Heart left ventricle (tissue), 16 donors: ENCODE results near the gene TMEM150B. TPM values are rescaled to one million over a fixed set of nuclear protein-coding genes. Genes with fewer than 3 reads are reported as not detected.

Experiments
- ATAC-seq, 4 donors: fragments of 200-7000 bp; cut with Tn5 transposase; one replicate each; pipeline ENCODE4 v1.9.1; 2020 to 2022; ENCODE audit warnings: moderate library complexity in 4 of 4, mild to moderate bottlenecking in 3 of 4, moderate number of reproducible peaks in 1 of 4
- DNase-seq, 5 donors: peaks; one replicate each; pipeline ENCODE4 v3.0.0-alpha.2; 2020
- H3K27ac ChIP-seq, 12 donors: fragments of 200-600 bp; sonication (generic) in 4 of 12; one replicate each; pipeline versions ENCODE4 v1.5.0 to v1.8.0; 2016 to 2022; ENCODE audit warnings: mild to moderate bottlenecking in 2 of 12
- H3K27me3 ChIP-seq, 9 donors: fragments of 200-600 bp; sonication (generic) in 2 of 9; one replicate each; pipeline versions ENCODE4 v1.5.1 to v1.8.0; 2016 to 2022; ENCODE audit warnings: mild to moderate bottlenecking in 3 of 9
- H3K36me3 ChIP-seq, 9 donors: fragments of 200-600 bp; sonication (generic) in 2 of 9; one replicate each; pipeline versions ENCODE4 v1.5.0 to v1.8.0; 2018 to 2022; ENCODE audit warnings: mild to moderate bottlenecking in 2 of 9
- H3K4me1 ChIP-seq, 12 donors: fragments of 200-600 bp; sonication (generic) in 4 of 12; one replicate each; pipeline versions ENCODE4 v1.5.0 to v1.8.0; 2016 to 2022; ENCODE audit warnings: mild to moderate bottlenecking in 3 of 12
- H3K4me3 ChIP-seq, 12 donors: fragments of 200-600 bp; sonication (generic) in 4 of 12; one replicate each; pipeline versions ENCODE4 v1.5.0 to v1.8.0; 2017 to 2022; ENCODE audit warnings: mild to moderate bottlenecking in 9 of 12, moderate library complexity in 4 of 12
- H3K9me3 ChIP-seq, 12 donors: fragments of 200-600 bp; sonication (generic) in 4 of 12; one replicate each; pipeline versions ENCODE4 v1.5.0 to v1.8.0; 2016 to 2022; ENCODE audit warnings: mild to moderate bottlenecking in 1 of 12
- CTCF ChIP-seq, 12 donors: fragments of 200-600 bp; sonication (generic) in 4 of 12; IDR thresholded peaks; one replicate each; pipeline versions ENCODE4 v1.5.0 to v1.8.0; 2018 to 2022; ENCODE audit warnings: antibody characterized with exemption in 12 of 12, mild to moderate bottlenecking in 5 of 12
- POLR2A ChIP-seq, 2 donors: fragments of 450-650 bp; IDR thresholded peaks; one replicate each; pipeline ENCODE4 v1.6.1; 2017; ENCODE audit warnings: antibody characterized with exemption in 2 of 2, mild to moderate bottlenecking in 2 of 2, moderate library complexity in 2 of 2
- WGBS, 4 donors: extraction: QIAGEN DNeasy Blood & Tissue Kit in 2 of 4; methylation state at CpG; one replicate each; pipeline versions ENCODE4 v1.1.5 to v1.1.7; 2013 to 2018; 5-methylcytosine and 5-hydroxymethylcytosine counted together
- intact Hi-C, 10 donors: fragments of 100-400 bp; cut with DNase I; formaldehyde crosslinking; loops; one replicate each; pipeline versions ENCODE4 v1.11.1 to v1.14.2; 2022
- polyA plus RNA-seq, 2 donors: library from polyadenylated mRNA; stranded (reverse); fragments of 200-250 nt; gene quantifications; one replicate each; pipeline ENCODE4 v1.2.3, GENCODE V29; 2013
- total RNA-seq, 9 donors: library from RNA; depleted of rRNA in 2 of 9; stranded (reverse); fragments of >200 nt in 2 of 9; fragmentation: NEBNext Ultra II Directional in 3 of 9; extraction: Animal tissue kit (Norgen Biotek cat#: 25700) in 3 of 9; gene quantifications; one replicate each; pipeline versions ENCODE4 v1.1.0 to v1.2.4, GENCODE V29; 2016 to 2023
- donor health status: ischemic (EF 13 %, LVEDD 7.1; RV severe dilation, severe dysfunction).
- donor health status: healthy with polysubstance abuse.
- donor health status: DM: no; HTN: yes; CAD: no.
- donor health status: DM: no; HTN: no; CAD: no.
- donor health status: ischemic (EF 25% LVEDD 6.9; RV normal size, moderate dysfunction).
- donor health status: ischemic (EF 25% LVEDD 5.7; RV mildly dilated, moderate dysfunction).
- donor health status: healthy.
- donor health status: DM: yes; HTN: yes; CAD: no.
- donor health status: ischemic (EF 35%, LVEDD 5.7; RV mildly dilated, moderate dysfunction).
- donor health status: nonischemic (EF 11% LVEDD 7.7; RV severe dilation, severe dysfunction).
- donor health status: DM: yes; HTN: yes; CAD: no.
- donor health status: PGD.
- donor health status: ischemic (EF 29% LVEDD 5.4; RV normal size, mild dysfunction).
- donor health status: nonischemic (EF 23%, LVEDD 6.1; RV moderate dilation, normal function).

TMEM150B gene
- total and polyA plus RNA-seq, 11 donors, result 0.43 to 14.1 (median 0.99) TPM; not detected in 1

GRCh38 chr19:55353803-55354697, 28.9 kb upstream of the TMEM150B start:
- no peak overlapping the region for H3K27ac ChIP-seq
- H3K27me3 ChIP-seq, result peaks cover 10 to 77% (median 47%) of the 10 kb centered on the region in 9 donors
- 1 to 3% (median 1%) methylated on average over 38 to 72 of the region's 72 CpGs for WGBS, 4 donors
- no peaks in the 10 kb centered on the region for H3K9me3 ChIP-seq
- H3K4me1 ChIP-seq, result peaks cover 0 to 19% (median 14%) of the 10 kb centered on the region in 12 donors
- TF ChIP-seq CTCF (IDR thresholded peaks at IDR 0.05) (no peak), POLR2A (IDR thresholded peaks at IDR 0.05) (no peak)
- no peaks in the 10 kb centered on the region for H3K36me3 ChIP-seq
- DNase-seq, result peak in 3 of 5 donors; percentile 52 to 67 (median 62)
- H3K4me3 ChIP-seq, result peak overlapping the region in 11 of 12 donors; percentile 13 to 56 (median 35)
- intact Hi-C loops, result no loop called here
- peak in 3 of 4 donors; percentile 59 to 92 (median 59) for ATAC-seq

- ATAC-seq (no peak), DNase-seq (no peak)
- peaks cover 10 to 77% (median 47%) of the 10 kb centered on the region in 9 donors for H3K27me3 ChIP-seq
- H3K27ac ChIP-seq, result no peak overlapping the region
- H3K4me1 ChIP-seq, result peaks cover 0 to 19% (median 14%) of the 10 kb centered on the region in 12 donors
- 4 to 5% (median 4%) methylated on average over 15 to 24 of the region's 24 CpGs for WGBS, 4 donors
- intact Hi-C loops, result no loop called here
- TF ChIP-seq POLR2A (IDR thresholded peaks at IDR 0.05) (no peak), CTCF (IDR thresholded peaks at IDR 0.05) (no peak)
- H3K36me3 ChIP-seq, result no peaks in the 10 kb centered on the region
- H3K4me3 ChIP-seq, result peak overlapping the region in 11 of 12 donors; percentile 13 to 56 (median 35)
- H3K9me3 ChIP-seq, result no peaks in the 10 kb centered on the region
Measured at GRCh38 chr19:55353356-55353802, 28.2 kb upstream of the TMEM150B start.

- H3K27me3 ChIP-seq, result peaks cover 10 to 77% (median 47%) of the 10 kb centered on the region in 9 donors
- ATAC-seq, result no peak
- 57 to 70% (median 64%) methylated on average over 25 of the region's 25 CpGs for WGBS, 4 donors
Measured at GRCh38 chr19:55352549-55353145, 27.5 kb upstream of the TMEM150B start.

More at GRCh38 chr19:55352549-55353145, 27.5 kb upstream of the TMEM150B start:
- TF ChIP-seq POLR2A (IDR thresholded peaks at IDR 0.05), result no peak
- no peak for TF ChIP-seq CTCF (IDR thresholded peaks at IDR 0.05)
- intact Hi-C loops, result no loop called here
- Histone ChIP-seq H3K4me1 (peaks cover 0 to 20% (median 14%) of the 10 kb centered on the region in 12 donors), H3K36me3 (no peaks in the 10 kb centered on the region), H3K9me3 (no peaks in the 10 kb centered on the region), H3K4me3 (no peak overlapping the region), H3K27ac (no peak overlapping the region)
- DNase-seq, result no peak
